NK-92 (cell line): Measurements from ENCODE around the gene DLX3.
"Not testable (repeated sequence)": the region's sequence is repeated elsewhere in the genome, so short reads cannot be mapped to it uniquely, and the experiment has no call there.

Experiments used
- DNase-seq: peaks from one replicate; lab custom pipeline; 2025; ENCODE audit not compliant: unreplicated experiment; lab: John Stamatoyannopoulos, UW

DLX3 gene

GRCh38 chr17:49995055-49995738 lies at the start of gene DLX3:
DLX3 (minus strand) TSS chr17:49995224; CDS start chr17:49994998, 226 bp downstream.
- DNase-seq = no peak

GRCh38 chr17:50044483-50044882 lies 49.5 kb upstream of the DLX3 start:
- DNase-seq = no peak

GRCh38 chr17:50043290-50044148 lies 48.5 kb upstream of the DLX3 start:
- DNase-seq = no peak

- DNase-seq = no peak
These were observed 47.2 kb upstream of the DLX3 start for GRCh38 chr17:50042211-50042610.

GRCh38 chr17:50040496-50040895 lies 45.5 kb upstream of the DLX3 start:
- DNase-seq = not testable (repeated sequence)

GRCh38 chr17:50039058-50039457 lies 44.0 kb upstream of the DLX3 start:
- DNase-seq = no peak

- DNase-seq = no peak
These were observed 42.5 kb upstream of the DLX3 start for GRCh38 chr17:50037321-50038107.

GRCh38 chr17:50036455-50037261 lies 41.6 kb upstream of the DLX3 start:
- DNase-seq = no peak

- DNase-seq = no peak
These were observed 40.9 kb upstream of the DLX3 start for GRCh38 chr17:50035945-50036344.

- no peak for DNase-seq
These were observed 40.4 kb upstream of the DLX3 start for GRCh38 chr17:50035421-50035879.

GRCh38 chr17:50034498-50035364 lies 39.7 kb upstream of the DLX3 start:
- DNase-seq = no peak

GRCh38 chr17:50033316-50033715 lies 38.3 kb upstream of the DLX3 start:
- no peak for DNase-seq

GRCh38 chr17:50029185-50029584 lies 34.2 kb upstream of the DLX3 start:
- DNase-seq = no peak

GRCh38 chr17:50028736-50029120 lies 33.7 kb upstream of the DLX3 start:
- DNase-seq = no peak

- no peak for DNase-seq
These were observed 33.1 kb upstream of the DLX3 start for GRCh38 chr17:50027881-50028735.

GRCh38 chr17:50027172-50027880 lies 32.3 kb upstream of the DLX3 start:
- DNase-seq = no peak

GRCh38 chr17:50026837-50027171 lies 31.8 kb upstream of the DLX3 start:
- DNase-seq = no peak

- DNase-seq = no peak
These were observed 31.1 kb upstream of the DLX3 start for GRCh38 chr17:50026046-50026675.
